GM21381 (cell line): ENCODE results near the gene SAXO1.
"Not testable (repeated sequence)": the region's sequence is repeated elsewhere in the genome, so short reads cannot be mapped to it uniquely, and the experiment has no call there.

Source experiments
- ATAC-seq: cut with Tn5 transposase; IDR thresholded peaks from one replicate; pipeline ENCODE4 v1.9.1; 2021; ENCODE audit warnings: mild to moderate bottlenecking, moderate library complexity; ENCODE audit not compliant: unreplicated experiment

Gene SAXO1

DNA sequence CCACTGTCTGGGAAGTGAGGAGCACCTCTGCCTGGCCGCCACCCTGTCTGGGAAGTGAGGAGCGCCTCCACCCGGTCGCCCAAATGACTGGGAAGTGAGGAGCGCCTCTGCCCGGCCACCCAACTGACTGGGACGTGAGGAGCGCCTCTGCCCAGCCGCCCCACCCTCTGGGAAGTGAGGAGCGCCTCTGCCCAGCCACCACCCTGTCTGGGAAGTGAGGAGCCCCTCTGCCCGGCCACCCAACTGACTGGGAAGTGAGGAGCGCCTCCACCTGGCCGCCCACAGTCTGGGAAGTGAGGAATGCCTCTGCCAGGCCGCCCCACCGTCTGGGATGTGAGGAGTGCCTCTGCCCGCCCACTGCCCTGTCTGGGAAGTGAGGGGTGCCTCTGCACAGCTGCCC, 32.9 kb downstream of the SAXO1 start:
- ATAC-seq, result no peak

DNA sequence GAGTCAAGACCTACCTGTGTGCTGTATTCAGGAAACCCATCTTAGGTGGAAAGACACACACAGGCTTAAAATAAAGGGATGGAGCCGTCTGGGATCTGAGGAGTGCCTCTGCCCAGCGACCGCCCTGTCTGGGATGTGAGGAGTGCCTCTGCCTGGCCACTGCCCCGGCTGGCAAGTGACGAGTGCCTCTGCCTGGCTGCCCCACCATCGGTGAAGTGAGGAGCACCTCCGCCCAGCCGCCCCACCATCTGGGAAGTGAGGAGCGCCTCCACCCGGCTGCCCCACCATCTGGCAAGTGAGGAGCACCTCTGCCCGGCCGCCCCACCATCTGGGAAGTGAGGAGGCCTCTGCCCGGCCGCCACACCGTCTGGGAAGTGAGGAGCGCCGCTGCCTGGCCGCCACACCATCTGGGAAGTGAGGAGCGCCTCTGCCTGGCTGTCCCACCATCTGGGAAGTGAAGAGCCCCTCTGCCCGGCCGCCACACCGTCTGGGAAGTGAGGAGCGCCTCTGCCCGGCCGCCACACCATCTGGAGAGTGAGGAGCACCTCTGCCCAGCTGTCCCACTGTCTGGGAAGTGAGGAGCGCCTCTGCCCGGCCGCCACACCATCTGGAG, 33.7 kb downstream of the SAXO1 start:
- ATAC-seq, result no peak

DNA sequence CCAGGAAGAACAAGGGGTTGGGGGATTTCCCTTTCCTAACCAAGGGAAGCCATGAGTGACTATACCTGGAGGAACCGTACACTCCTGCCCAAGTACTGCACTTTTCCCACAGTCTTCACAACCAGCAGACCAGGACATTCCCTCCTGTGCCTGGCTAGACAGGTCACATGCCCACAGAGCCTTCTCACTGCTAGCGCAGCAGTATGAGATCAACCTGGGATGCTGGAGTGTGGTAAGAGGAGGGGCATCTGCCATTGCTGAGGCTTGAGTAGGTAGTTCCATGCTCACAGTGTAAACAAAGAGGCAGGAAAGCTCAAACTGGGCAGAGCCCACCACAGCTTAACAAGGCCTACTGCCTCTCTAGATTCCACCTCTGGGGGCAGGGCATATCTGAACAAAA, 35.9 kb downstream of the SAXO1 start:
- no peak for ATAC-seq

- no peak for ATAC-seq
These were observed 36.8 kb downstream of the SAXO1 start for GRCh38 chr9:18996211-18996610.

- ATAC-seq, result no peak
These were observed 38.6 kb downstream of the SAXO1 start for GRCh38 chr9:18994263-18994916.

DNA sequence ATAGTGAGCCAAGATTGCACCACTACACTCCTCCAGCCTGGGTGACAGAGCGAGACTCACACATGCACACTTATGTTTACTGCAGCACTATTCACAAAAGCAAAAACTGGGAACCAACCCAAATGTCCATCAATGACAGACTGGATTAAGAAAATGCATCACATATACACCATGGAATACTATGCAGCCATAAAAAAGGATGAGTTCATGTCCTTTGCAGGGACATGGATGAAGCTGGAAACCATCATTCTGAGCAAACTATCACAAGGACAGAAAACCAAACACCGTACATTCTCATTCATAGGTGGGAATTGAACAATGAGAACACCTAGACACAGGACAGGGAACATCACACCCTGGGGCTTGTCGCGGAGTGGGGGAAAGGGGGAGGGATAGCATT, 41.8 kb downstream of the SAXO1 start:
- ATAC-seq, result not testable (repeated sequence)

DNA sequence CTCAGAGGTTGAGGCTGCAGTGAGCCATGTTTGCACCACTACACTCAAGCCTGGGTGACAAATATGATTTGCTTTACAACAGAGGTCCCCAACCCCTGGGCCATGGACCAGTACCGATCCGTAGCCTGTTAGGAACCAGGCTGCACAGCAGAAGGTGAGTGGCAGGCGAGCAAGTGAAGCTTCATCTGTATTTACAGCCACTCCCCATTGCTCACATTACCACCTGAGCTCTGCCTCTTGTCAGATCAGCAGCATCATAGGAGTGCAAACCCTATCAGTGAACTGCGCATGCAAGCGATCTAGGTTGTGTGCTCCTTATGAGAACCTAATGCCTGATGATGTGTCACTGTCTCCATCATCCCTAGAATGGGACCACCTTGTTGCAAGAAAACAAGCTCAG, 42.5 kb downstream of the SAXO1 start:
- no peak for ATAC-seq

DNA sequence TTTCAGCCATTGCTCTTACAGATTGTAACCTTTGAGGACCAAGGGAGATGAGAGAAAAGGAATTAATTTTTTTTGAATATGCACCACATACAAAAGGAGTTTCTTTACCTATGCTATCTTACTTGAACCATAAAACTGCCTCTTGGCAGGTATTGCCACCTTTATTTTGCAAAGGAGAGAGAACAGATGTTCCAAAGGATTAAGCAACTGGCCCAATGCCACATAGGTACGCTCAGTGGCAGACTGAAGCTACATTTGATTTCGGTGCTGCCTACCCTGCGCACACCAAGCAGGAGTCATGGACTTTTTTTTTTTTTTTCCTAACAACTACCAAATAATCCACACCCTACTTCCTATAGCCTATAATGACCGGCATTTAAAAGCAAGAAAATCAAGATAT, 43.1 kb downstream of the SAXO1 start:
- no peak for ATAC-seq

- no peak for ATAC-seq
These were observed 43.9 kb downstream of the SAXO1 start for GRCh38 chr9:18989097-18989496.

DNA sequence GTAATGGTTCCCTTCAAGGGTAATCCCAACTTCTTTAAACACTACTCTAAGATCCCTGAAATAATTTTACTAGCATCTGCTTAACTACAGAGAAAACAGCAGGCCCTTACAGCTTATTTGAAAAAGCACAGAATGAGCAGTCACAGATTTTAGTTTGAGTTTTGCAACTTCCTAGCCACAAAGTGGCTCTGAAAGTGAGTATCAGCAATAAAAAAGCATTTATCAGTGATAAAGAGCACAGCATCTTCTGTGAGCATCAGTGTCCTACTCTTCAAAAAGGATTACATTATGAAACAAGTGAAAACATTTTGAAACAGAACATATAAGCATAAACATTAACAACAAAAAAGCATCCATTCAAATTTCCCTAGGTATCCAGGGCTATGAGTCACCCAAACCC, 45.0 kb downstream of the SAXO1 start:
- no peak for ATAC-seq

- no peak for ATAC-seq
These were observed 47.0 kb downstream of the SAXO1 start for GRCh38 chr9:18985996-18986395.

- no peak for ATAC-seq
These were observed 47.5 kb downstream of the SAXO1 start for GRCh38 chr9:18985464-18985951.

DNA sequence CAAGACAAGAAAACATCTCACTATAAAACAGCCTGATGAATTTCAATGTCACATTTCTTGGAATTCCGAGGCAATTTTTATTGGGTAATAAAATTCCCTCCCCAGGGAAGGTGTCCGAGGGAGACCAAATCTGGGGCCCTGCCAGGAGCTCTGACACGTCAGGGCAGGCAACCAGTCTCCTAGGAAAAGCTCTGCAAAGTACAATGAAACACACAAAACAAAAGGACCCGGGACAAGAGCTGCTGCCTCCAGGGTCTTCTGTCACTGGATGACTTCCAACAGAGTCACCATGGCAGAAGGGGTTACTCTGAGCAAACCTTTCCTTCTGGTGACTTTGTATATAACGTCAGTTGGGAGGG, 50.8 kb downstream of the SAXO1 start:
- no peak for ATAC-seq

DNA sequence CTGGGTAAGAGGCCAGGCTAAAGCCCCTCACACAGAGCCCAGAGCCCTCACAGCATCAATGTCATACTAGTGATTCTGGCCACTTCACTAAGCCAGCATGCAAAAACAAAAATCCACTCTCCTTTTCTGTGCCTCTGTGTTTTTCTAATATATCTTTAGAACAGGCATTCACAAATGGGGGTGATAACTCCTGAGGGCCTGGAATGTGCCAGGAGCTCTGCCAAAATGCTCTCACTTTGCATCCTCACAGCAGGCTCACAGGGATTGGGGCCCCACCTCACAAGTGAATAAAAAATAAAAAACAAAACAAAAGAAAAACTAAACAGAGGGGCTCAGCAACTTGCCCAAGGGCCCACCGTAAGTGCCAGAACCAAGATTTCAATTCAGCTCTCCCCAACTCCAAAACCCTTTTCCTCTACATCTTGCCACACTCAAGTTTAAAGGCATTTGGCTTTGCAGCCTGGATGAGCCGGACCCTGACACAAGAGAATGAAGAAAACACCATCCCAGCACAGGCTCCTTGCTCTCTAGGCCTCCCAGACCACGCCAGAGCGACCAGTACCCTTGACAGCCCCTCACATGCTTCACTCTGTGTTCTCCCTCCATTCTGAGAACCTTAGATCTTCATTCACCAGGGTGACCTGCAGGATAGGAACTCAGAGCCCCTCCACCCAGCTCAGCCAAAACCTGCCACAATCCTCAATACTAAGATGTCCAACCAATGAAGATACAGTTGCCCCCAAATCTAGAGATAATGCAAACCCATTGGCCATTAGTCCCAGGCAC, 51.3 kb downstream of the SAXO1 start:
- no peak for ATAC-seq

- ATAC-seq, result no peak
These were observed 52.8 kb downstream of the SAXO1 start for GRCh38 chr9:18980189-18980588.

GRCh38 chr9:18979367-18979766, 53.6 kb downstream of the SAXO1 start:
- ATAC-seq, result no peak

GRCh38 chr9:18978188-18978587, 54.8 kb downstream of the SAXO1 start:
- ATAC-seq, result no peak

- no peak for ATAC-seq
These were observed 56.1 kb downstream of the SAXO1 start for GRCh38 chr9:18976709-18977531.

DNA sequence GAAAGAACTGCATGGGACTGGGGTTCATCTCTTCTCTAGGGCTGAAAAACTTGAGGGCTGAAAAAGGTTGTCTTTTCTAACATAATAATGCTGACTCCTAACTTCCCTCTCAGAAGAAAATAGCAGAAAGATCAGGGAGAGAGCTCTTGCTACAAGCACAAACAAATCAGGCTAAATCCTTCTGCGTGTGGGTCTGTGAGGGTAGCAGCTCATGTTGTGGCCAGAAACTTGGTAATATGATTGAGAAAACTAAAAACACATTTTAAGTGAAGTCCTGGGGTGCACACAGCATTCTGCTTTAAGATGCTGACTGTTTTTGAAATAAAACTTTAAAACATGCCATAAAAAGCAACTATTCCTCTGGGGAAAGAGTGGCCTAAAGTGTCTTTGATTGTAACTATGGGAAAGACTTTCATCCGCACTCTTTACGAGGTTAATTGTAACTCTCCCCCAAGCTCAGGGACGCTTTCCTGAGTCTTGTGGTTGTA, 56.7 kb downstream of the SAXO1 start:
- ATAC-seq, result no peak

DNA sequence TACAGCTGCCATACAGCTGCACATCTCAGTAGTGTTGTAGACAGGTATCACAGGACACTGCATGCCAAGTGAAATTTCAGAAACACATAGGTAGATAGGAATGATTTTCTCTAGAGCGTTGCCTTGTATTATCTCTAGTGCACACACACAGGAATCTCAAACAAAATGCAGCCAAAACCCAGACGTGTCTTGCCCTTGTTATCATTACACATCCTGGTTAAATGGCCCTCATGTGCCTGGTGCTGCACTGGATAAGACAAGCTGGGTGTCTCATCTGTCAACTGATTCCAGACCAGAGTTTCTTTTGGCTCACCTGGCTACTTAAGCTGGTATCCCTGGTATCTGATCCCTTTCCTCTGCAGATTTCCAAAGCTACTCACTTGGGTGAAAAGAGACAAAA, 59.7 kb downstream of the SAXO1 start:
- ATAC-seq, result no peak

DNA sequence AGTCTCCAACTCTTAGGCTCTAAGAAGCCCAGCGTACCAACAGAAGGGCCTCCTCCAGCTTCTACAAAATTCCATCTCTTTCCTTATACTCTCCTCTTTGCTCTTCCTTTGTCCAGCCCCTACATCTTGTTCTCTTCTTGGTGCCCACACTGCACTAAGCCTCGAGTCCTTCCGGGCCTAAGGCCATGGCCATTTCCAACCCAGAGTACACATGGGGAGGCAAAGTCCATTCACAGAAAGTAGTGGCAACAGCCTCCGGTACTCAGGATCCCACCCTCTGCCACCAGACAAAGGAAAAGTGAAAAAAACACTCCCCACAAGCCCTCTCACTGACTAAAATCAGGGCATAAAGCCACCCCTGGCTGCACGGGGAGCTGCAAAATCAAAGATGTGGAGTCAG, 60.3 kb downstream of the SAXO1 start:
- no peak for ATAC-seq
